ENCODE data around the gene LCP1.
"Not testable (repeated sequence)": the region's sequence is repeated elsewhere in the genome, so short reads cannot be mapped to it uniquely, and the experiment has no call there.

Gene LCP1

DNA sequence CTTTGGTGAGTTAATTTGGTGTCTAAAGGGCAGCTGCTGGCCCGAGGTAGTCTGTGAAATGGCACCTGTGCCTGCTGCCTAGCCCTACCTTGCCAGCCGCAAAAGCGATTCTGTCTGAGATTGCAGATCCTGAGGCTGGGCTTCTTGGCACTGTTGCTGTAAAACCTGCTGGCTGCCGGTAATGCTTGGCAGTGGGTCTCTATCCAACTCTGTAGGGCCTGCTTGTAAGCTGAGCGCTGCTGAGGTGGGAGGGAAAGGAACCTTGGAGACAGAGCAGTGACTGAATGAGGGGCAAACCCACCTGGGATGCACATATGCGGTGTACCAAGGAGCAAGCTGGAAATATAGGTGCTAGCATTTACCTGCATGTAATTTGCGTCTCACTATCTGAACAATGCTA lies 11.7 kb downstream of the LCP1 start:
- no peak overlapping the region for H3K27ac ChIP-seq (ENCODE audit: low read depth, low read length)
- H3K27me3 ChIP-seq (ENCODE audit: control insufficient read depth, insufficient read depth, low read length) = no peaks in the 10 kb centered on the region
- H3K4me3 ChIP-seq (ENCODE audit: low read depth, low read length) = no peak overlapping the region
- H3K36me3 ChIP-seq (ENCODE audit: control insufficient read depth, insufficient read depth, low read length) = no peaks in the 10 kb centered on the region
- H3K4me1 ChIP-seq (ENCODE audit: control insufficient read depth, insufficient read depth, low read length) = peaks cover 24% of the 10 kb centered on the region
- H3K9me3 ChIP-seq (ENCODE audit: control insufficient read depth, insufficient read depth, low read depth, low read length) = no peaks in the 10 kb centered on the region
- H3K9ac ChIP-seq (ENCODE audit: low read length) = peak overlapping the region; percentile 1

DNA sequence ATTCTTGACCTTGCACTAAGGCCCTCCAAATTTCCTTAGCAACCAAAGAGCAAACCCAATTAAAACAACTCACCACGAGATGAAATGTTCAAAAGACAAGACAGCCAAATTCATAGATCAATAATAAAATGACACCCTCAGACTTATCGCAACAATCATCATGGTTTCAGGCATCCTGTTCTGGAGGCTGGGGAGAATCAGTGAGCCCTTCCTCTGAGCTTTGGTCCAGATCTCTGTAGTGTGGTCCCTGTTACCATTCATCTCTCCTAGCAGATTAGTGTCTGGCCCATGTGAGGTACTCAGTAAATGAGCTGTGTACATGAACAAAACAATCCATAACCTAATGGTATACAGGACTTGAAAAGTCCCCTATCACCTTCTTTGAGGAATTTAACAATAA lies 12.2 kb downstream of the LCP1 start:
- H3K27me3 ChIP-seq (ENCODE audit: control insufficient read depth, insufficient read depth, low read length) = no peaks in the 10 kb centered on the region
- no peaks in the 10 kb centered on the region for H3K36me3 ChIP-seq (ENCODE audit: control insufficient read depth, insufficient read depth, low read length)
- H3K9ac ChIP-seq (ENCODE audit: low read length) = no peak overlapping the region
- no peak overlapping the region for H3K4me3 ChIP-seq (ENCODE audit: low read depth, low read length)
- H3K4me1 ChIP-seq (ENCODE audit: control insufficient read depth, insufficient read depth, low read length) = peaks cover 24% of the 10 kb centered on the region
- no peak overlapping the region for H3K27ac ChIP-seq (ENCODE audit: low read depth, low read length)
- no peaks in the 10 kb centered on the region for H3K9me3 ChIP-seq (ENCODE audit: control insufficient read depth, insufficient read depth, low read depth, low read length)

DNA sequence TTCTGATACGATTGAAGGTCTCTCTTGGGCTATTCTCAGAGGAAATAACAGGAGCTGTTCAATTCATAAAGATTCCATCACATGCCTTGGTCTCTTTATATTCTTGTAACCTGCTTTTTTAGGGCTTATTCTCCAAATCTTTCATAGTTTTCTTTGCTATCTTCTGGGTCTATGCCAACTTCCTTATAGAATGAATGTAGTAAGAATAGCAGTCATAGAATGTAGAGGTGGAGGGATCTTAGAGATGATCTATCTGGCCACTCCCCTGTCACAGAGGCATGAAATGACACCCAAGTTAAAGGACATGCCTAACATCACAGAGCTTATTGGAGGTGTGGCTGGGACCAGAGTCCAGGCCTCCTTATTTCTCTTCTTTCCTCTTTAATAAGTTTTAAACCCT lies 13.2 kb downstream of the LCP1 start:
- Histone ChIP-seq H3K4me1 (ENCODE audit: control insufficient read depth, insufficient read depth, low read length) (peaks cover 24% of the 10 kb centered on the region), H3K9ac (ENCODE audit: low read length) (no peak overlapping the region), H3K27ac (ENCODE audit: low read depth, low read length) (no peak overlapping the region), H3K36me3 (ENCODE audit: control insufficient read depth, insufficient read depth, low read length) (no peaks in the 10 kb centered on the region), H3K4me3 (ENCODE audit: low read depth, low read length) (no peak overlapping the region), H3K9me3 (ENCODE audit: control insufficient read depth, insufficient read depth, low read depth, low read length) (0 out of 2 replicates have a peak, but pooled peaks cover 2% of the 10 kb centered on the region), H3K27me3 (ENCODE audit: control insufficient read depth, insufficient read depth, low read length) (no peaks in the 10 kb centered on the region)

DNA sequence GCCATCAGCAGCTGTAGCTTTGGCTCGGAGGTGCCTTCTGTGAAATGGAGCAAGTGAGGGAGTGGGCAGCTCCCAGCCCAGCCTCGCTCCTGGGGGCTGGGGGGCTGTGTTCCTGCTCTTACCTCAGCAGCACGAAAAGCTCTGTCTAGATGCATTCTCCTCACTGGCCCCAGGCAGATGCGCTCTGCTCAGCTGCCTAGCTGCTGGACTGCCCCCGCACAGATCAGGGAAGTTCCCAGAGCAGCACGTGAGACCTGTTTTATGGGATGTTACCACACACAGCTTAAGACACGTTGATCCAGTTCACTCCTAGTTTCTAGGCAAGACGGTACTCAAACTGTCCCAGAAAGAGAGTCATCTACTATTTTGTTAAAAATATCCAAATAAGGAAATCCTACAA lies 13.6 kb downstream of the LCP1 start:
- H3K27me3 ChIP-seq (ENCODE audit: control insufficient read depth, insufficient read depth, low read length) = no peaks in the 10 kb centered on the region
- H3K27ac ChIP-seq (ENCODE audit: low read depth, low read length) = no peak overlapping the region
- no peak overlapping the region for H3K9ac ChIP-seq (ENCODE audit: low read length)
- H3K4me3 ChIP-seq (ENCODE audit: low read depth, low read length) = no peak overlapping the region
- 0 out of 2 replicates have a peak, but pooled peaks cover 2% of the 10 kb centered on the region for H3K9me3 ChIP-seq (ENCODE audit: control insufficient read depth, insufficient read depth, low read depth, low read length)
- no peaks in the 10 kb centered on the region for H3K36me3 ChIP-seq (ENCODE audit: control insufficient read depth, insufficient read depth, low read length)
- H3K4me1 ChIP-seq (ENCODE audit: control insufficient read depth, insufficient read depth, low read length) = peaks cover 24% of the 10 kb centered on the region

DNA sequence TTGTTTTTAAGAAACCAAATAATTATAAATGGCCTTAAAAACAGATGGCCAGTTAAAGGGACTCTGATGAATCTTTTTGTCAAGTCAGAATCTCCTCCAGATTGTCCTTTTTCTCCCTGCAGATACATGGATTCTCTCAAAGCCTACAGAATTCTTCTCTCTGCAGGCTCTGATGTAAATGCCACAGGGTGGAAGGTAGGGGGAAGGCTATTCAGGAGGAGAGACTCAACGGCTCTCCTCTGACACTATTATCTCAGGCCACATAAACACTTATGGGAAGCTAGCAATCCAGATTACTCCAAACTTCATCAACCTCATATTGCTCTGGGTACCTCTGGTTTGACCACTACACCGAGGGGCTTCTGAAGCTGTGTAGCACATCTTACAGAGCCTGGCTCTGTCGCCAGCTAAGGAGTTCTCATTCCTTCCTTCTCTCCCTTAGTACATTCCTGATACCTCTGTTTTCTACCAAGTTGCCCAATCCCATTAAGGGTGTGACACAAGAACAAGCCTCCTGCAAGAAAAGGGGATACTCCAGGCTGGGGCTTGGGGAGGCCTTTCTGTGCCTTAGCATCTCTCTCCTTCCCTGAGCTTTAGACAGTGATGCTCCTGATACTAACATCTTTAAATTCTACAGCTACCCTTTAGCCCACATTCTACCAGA lies 14.9 kb downstream of the LCP1 start:
- H3K36me3 ChIP-seq (ENCODE audit: control insufficient read depth, insufficient read depth, low read length) = no peaks in the 10 kb centered on the region
- no peaks in the 10 kb centered on the region for H3K27me3 ChIP-seq (ENCODE audit: control insufficient read depth, insufficient read depth, low read length)
- no peak overlapping the region for H3K27ac ChIP-seq (ENCODE audit: low read depth, low read length)
- H3K9me3 ChIP-seq (ENCODE audit: control insufficient read depth, insufficient read depth, low read depth, low read length) = peaks cover 7% of the 10 kb centered on the region; the same call in 1 of the 2 replicates
- no peak overlapping the region for H3K4me3 ChIP-seq (ENCODE audit: low read depth, low read length)
- H3K9ac ChIP-seq (ENCODE audit: low read length) = no peak overlapping the region
- peaks cover 24% of the 10 kb centered on the region for H3K4me1 ChIP-seq (ENCODE audit: control insufficient read depth, insufficient read depth, low read length)

DNA sequence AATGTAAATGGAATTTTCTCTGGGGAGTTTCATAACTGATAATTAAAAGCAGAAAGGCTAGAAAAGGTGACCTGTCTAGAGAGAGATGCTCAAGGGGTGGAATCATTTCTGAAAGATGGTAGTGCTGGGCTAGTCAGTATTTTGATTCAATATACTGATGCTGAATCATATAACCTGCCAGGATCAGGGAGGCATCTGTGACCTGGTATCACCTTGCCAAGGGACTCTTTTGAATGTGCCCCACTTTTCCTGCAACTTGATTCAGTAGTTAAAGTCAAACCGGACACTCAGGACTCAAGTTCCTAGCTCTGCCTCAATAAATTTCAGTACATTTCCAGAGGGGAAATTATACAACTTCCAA lies 15.8 kb downstream of the LCP1 start:
- no peak overlapping the region for H3K9ac ChIP-seq (ENCODE audit: low read length)
- H3K36me3 ChIP-seq (ENCODE audit: control insufficient read depth, insufficient read depth, low read length) = no peaks in the 10 kb centered on the region
- H3K9me3 ChIP-seq (ENCODE audit: control insufficient read depth, insufficient read depth, low read depth, low read length) = peaks cover 15% of the 10 kb centered on the region
- H3K4me3 ChIP-seq (ENCODE audit: low read depth, low read length) = no peak overlapping the region
- H3K27ac ChIP-seq (ENCODE audit: low read depth, low read length) = no peak overlapping the region
- H3K27me3 ChIP-seq (ENCODE audit: control insufficient read depth, insufficient read depth, low read length) = no peaks in the 10 kb centered on the region
- H3K4me1 ChIP-seq (ENCODE audit: control insufficient read depth, insufficient read depth, low read length) = peaks cover 24% of the 10 kb centered on the region

DNA sequence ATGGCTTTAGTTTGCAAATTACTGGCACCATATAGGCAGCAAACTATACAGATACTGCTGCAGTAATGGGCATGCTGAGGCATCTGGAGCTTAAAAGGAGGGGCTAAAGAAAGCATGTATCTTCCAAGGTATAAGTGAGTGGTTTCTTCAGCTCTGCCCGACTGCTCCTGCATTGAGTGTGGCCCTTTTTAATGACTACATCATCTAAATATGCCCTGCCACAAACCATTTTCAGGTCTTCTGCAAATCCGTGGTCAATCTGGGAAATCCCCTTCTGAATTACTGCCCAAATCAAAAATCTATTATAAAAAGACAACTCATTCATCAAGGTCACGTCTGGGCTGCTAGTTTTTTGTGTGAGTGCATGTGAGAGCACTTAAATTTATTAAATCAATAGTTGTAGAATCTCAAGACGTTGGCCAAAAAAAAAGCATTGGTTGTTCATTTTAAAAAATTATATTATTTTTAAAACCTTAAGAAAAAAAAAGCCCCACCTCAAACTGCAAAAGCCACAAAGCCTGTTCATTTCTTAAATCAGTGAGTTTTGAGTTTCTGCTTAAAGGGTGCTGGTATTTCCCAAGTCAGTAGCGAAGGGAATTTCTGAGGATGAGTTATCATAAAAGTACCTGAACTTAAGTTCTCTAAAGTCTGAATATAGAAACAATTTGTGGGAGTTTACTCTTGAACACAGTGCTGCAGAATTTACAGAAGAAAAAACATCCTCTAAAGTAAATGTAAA lies 16.3 kb downstream of the LCP1 start:
- peaks cover 18% of the 10 kb centered on the region for H3K4me1 ChIP-seq (ENCODE audit: control insufficient read depth, insufficient read depth, low read length)
- H3K36me3 ChIP-seq (ENCODE audit: control insufficient read depth, insufficient read depth, low read length) = no peaks in the 10 kb centered on the region
- H3K9ac ChIP-seq (ENCODE audit: low read length) = no peak overlapping the region
- H3K4me3 ChIP-seq (ENCODE audit: low read depth, low read length) = no peak overlapping the region
- H3K27me3 ChIP-seq (ENCODE audit: control insufficient read depth, insufficient read depth, low read length) = no peaks in the 10 kb centered on the region
- peaks cover 15% of the 10 kb centered on the region for H3K9me3 ChIP-seq (ENCODE audit: control insufficient read depth, insufficient read depth, low read depth, low read length)
- H3K27ac ChIP-seq (ENCODE audit: low read depth, low read length) = no peak overlapping the region

DNA sequence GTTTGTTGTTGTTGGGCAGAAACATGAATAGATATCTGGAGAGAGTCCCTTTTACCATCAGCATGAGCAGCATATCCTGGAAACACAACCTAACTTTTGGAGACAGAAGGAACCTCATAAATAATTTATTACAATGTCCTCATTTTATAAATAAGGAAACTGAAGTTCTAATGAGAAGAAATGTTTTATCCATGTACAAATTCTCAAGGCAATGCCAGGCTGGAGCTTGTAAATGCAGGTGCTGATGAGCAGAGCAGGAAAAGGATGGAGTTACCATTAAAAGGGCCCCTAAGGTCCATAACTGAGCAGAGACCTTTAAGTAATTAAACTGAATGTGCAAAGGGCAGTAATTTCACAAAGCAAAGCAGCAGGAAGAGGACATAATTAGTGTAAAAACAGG lies 17.3 kb downstream of the LCP1 start:
- H3K4me3 ChIP-seq (ENCODE audit: low read depth, low read length) = no peak overlapping the region
- H3K9me3 ChIP-seq (ENCODE audit: control insufficient read depth, insufficient read depth, low read depth, low read length) = peaks cover 15% of the 10 kb centered on the region
- peaks cover 11% of the 10 kb centered on the region; the same call in 1 of the 2 replicates for H3K4me1 ChIP-seq (ENCODE audit: control insufficient read depth, insufficient read depth, low read length)
- no peaks in the 10 kb centered on the region for H3K27me3 ChIP-seq (ENCODE audit: control insufficient read depth, insufficient read depth, low read length)
- H3K36me3 ChIP-seq (ENCODE audit: control insufficient read depth, insufficient read depth, low read length) = no peaks in the 10 kb centered on the region
- H3K9ac ChIP-seq (ENCODE audit: low read length) = no peak overlapping the region
- no peak overlapping the region for H3K27ac ChIP-seq (ENCODE audit: low read depth, low read length)

DNA sequence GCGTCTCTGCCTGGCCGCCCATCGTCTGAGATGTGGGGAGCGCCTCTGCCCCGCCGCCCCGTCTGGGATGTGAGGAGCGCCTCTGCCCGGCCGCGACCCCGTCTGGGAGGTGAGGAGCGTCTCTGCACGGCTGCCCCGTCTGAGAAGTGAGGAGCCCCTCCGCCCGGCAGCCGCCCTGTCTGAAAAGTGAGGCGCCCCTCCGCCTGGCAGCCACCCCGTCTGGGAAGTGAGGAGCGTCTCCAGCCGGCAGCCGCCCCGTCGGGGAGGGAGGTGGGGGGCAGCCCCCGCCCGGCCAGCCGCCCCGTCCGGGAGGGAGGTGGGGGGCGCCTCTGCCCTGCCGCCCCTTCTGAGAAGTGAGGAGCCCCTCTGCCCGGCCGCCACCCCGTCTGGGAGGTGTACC lies 19.2 kb downstream of the LCP1 start:
- not testable (repeated sequence) for H3K4me1 ChIP-seq (ENCODE audit: control insufficient read depth, insufficient read depth, low read length); H3K4me3 ChIP-seq (ENCODE audit: low read depth, low read length); H3K27me3 ChIP-seq (ENCODE audit: control insufficient read depth, insufficient read depth, low read length); H3K27ac ChIP-seq (ENCODE audit: low read depth, low read length); H3K36me3 ChIP-seq (ENCODE audit: control insufficient read depth, insufficient read depth, low read length); H3K9ac ChIP-seq (ENCODE audit: low read length)
- H3K9me3 ChIP-seq (ENCODE audit: control insufficient read depth, insufficient read depth, low read depth, low read length) = peaks cover 15% of the 10 kb centered on the region

DNA sequence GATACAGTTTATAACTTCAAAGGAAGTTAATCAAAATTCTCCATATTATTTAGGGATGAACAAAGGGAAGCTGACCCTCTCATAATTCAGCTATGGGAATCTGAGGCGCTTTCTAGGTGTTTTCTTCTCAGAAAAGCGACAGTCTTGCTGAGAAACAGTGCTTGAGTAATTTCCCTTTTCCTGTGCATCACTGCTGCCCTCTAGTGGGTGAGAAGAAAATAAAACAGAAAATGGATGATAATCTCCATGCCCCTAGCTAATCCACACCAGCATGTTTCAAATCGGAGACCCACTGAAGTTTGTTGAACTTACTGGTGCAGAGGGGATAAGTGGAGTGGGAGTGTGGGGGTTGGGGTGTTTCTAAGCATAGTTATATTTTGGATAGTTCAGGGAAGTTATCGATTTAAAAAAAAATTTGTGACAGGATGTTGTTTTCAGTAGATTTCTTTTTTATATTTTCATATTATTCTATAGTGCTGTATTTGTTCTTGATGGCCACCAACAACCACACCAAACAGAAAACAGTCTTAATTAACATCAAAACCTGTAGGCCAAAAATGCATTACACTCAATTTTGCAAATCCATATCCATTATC lies 21.4 kb downstream of the LCP1 start:
- Histone ChIP-seq H3K27ac (ENCODE audit: low read depth, low read length) (no peak overlapping the region), H3K9ac (ENCODE audit: low read length) (no peak overlapping the region), H3K4me1 (ENCODE audit: control insufficient read depth, insufficient read depth, low read length) (no peaks in the 10 kb centered on the region), H3K27me3 (ENCODE audit: control insufficient read depth, insufficient read depth, low read length) (no peaks in the 10 kb centered on the region), H3K4me3 (ENCODE audit: low read depth, low read length) (no peak overlapping the region), H3K9me3 (ENCODE audit: control insufficient read depth, insufficient read depth, low read depth, low read length) (peaks cover 15% of the 10 kb centered on the region), H3K36me3 (ENCODE audit: control insufficient read depth, insufficient read depth, low read length) (no peaks in the 10 kb centered on the region; the same call in 1 of the 2 replicates)

DNA sequence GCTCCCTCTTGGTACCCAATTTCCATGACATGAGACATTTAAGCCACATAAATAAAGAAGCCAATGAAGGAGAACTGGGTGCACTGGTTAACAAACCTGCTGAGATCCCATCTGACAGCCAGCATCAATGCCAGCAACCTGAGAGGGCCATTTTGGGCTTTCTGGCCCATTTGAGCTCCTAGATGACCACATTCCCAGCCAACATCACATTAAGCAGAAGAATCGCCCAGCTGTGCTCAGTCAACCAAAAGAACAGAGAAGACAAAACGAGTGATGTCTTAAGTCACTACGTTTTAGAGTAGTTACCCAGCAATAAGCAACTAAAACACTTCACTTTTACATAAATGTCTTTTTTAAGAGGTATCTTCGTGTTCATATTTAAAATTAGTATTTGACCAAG lies 21.9 kb downstream of the LCP1 start:
- no peaks in the 10 kb centered on the region for H3K4me1 ChIP-seq (ENCODE audit: control insufficient read depth, insufficient read depth, low read length)
- no peaks in the 10 kb centered on the region for H3K27me3 ChIP-seq (ENCODE audit: control insufficient read depth, insufficient read depth, low read length)
- no peak overlapping the region for H3K4me3 ChIP-seq (ENCODE audit: low read depth, low read length)
- H3K9me3 ChIP-seq (ENCODE audit: control insufficient read depth, insufficient read depth, low read depth, low read length) = peaks cover 15% of the 10 kb centered on the region
- H3K36me3 ChIP-seq (ENCODE audit: control insufficient read depth, insufficient read depth, low read length) = no peaks in the 10 kb centered on the region; the same call in 1 of the 2 replicates
- no peak overlapping the region for H3K9ac ChIP-seq (ENCODE audit: low read length)
- no peak overlapping the region for H3K27ac ChIP-seq (ENCODE audit: low read depth, low read length)
